HG02642 (cell line): ENCODE data around the gene WFDC12.

ENCODE experiments used
- ATAC-seq: cut with Tn5 transposase; IDR thresholded peaks from one replicate; pipeline ENCODE4 v1.9.1; 2021; ENCODE audit warnings: mild to moderate bottlenecking; ENCODE audit not compliant: unreplicated experiment, poor library complexity

Gene WFDC12

DNA sequence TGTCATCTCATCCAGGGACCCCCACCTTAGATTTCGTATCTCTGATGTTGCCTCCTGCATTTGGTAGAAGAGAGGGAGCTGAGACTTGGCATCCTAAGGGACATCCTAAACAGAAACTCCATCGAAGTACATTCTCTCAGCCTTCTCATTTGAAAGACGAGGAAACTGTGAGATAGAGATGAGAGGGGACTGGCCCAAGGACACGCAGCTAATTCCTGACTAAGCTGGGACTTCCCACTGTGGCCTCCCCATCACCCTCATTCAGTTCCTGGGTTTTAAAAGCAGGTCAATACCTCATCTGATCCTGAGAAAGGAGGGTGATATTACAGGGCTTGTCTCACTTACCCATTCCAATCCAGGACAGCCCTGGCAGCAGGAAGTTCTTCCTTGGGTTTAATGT is 8.4 kb downstream of the WFDC12 start:
- ATAC-seq = no peak

DNA sequence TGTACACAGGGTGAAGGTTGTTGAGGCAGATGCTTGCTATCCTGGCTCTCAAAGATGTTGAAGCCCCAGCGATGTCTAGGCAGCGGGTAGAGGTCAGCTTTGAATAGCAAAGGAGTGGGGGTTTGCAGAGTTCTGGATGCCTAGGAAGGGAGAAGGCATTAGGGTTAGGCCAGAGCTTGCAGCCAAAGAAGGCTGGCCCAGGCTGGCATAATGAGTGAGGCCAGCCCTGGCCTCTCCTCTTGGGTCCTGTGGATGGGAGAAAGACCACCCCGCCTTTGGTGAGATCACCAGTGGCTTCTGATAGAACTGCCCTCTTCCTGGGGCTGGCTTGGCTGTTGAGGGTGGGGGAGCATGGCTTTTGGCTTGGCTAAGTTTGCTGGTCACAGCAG is 8.9 kb downstream of the WFDC12 start:
- ATAC-seq = no peak

- ATAC-seq = no peak
These were observed 9.5 kb downstream of the WFDC12 start, which contains the start of gene WFDC5 for GRCh38 chr20:45114465-45115385. WFDC5 (minus strand) TSS chr20:45115174; CDS start chr20:45115083, 91 bp downstream.

- ATAC-seq = no peak
These were observed 10.4 kb downstream of the WFDC12 start for GRCh38 chr20:45113865-45114264.

DNA sequence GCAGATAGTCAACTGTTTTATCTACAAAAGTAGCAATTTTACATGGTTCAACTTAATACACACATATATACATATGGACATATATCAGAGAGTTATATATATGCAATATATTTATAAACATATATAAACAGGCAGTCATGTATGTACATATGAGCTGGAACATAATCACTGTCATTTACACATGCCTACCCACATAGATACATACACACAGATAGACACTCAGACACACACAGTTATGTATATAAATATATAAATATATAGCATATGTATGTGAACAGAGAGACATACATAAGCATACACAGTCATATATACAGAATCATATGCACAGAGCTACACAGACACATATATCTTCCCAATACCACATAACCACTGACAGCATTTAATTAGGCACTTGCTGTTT is 11.5 kb downstream of the WFDC12 start:
- ATAC-seq = no peak

- no peak for ATAC-seq
These were observed 12.3 kb downstream of the WFDC12 start for GRCh38 chr20:45111799-45112471.

GRCh38 chr20:45111285-45111684 is 13.0 kb downstream of the WFDC12 start:
- ATAC-seq = no peak

DNA sequence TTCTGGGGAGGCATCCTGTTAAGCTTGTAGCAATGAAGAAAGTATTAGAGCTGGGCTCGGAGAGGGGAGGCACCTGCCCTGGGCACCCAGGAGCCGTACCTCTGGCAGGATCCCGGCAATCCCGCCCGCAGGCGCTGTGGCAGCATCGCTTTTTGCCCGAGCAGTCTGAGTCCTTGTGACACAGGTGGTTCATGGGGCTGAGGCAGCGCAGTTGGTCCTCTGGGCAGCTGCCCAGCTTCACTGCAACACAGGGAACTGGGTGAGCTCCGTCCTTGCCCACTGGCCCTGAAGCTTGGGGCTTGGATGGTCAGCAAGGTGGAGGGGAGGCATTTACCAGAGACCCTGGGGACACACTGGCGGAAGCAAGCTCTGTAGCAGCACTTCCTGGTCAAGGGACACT is 14.0 kb downstream of the WFDC12 start:
- no peak for ATAC-seq

DNA sequence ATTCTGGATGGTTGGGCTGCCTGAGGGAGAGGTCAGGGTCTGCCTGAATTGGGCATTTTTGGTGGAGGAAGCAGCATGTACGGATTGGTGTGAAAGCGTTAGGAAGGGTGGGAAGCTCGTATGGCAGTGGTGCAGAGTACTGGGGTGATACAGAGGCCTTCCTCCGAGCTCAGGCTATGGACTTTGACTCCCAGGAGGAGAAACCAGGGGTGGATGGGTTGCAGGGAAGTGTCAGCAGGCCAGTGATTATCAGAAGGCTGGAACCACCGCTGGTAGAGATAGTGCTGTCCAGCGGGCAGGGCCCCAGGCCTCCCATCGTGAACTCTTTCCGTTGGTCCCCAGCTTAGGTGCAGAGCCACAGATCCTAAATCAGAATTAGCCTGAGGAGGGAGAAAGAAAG is 14.6 kb downstream of the WFDC12 start:
- ATAC-seq = no peak

DNA sequence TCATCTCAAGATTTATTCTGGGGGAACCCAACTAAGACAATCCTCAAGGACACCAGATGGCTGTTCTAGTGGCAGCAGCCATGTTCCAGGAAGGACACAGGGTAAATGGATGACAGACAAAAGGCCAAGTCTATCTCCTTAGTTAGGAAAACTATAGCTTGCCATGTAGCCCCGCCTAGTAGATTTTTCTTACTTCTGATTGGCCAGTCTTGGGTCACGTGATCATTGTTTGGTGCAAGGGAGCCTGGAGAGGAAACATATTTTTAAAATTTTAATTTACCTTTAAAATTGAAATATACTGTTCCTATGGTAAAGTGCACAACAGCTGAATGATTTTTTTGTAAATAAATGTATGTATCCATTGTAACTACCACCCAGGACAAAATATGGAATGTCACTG is 18.9 kb downstream of the WFDC12 start:
- ATAC-seq = no peak

GRCh38 chr20:45104786-45105185 is 19.5 kb downstream of the WFDC12 start:
- ATAC-seq = no peak

DNA sequence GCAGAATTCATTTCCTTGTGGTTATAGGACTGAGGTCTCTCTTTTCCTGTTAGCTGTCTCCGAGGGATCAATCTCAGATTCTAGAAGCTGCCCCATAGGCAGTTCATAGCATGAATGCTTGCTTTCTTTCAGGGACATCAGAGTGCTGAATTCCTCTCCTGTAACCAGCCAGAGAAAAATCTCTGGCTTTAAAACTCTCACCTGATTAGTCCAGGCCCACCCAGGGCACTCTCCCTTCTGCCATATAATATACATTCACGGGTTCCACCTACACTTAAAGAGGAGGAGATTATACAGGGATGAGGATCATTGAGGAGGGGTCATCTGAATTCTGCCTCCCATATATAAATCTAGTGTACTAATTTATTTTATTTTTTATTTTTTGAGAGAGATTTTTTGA is 21.2 kb downstream of the WFDC12 start:
- no peak for ATAC-seq

- ATAC-seq = no peak
These were observed 22.9 kb downstream of the WFDC12 start for GRCh38 chr20:45101333-45101850.

GRCh38 chr20:45100563-45101245 is 23.6 kb downstream of the WFDC12 start, which contains the start of gene KCNS1:
KCNS1 (minus strand) TSS chr20:45101127; CDS start chr20:45099236, 1,891 bp downstream.
- no peak for ATAC-seq

DNA sequence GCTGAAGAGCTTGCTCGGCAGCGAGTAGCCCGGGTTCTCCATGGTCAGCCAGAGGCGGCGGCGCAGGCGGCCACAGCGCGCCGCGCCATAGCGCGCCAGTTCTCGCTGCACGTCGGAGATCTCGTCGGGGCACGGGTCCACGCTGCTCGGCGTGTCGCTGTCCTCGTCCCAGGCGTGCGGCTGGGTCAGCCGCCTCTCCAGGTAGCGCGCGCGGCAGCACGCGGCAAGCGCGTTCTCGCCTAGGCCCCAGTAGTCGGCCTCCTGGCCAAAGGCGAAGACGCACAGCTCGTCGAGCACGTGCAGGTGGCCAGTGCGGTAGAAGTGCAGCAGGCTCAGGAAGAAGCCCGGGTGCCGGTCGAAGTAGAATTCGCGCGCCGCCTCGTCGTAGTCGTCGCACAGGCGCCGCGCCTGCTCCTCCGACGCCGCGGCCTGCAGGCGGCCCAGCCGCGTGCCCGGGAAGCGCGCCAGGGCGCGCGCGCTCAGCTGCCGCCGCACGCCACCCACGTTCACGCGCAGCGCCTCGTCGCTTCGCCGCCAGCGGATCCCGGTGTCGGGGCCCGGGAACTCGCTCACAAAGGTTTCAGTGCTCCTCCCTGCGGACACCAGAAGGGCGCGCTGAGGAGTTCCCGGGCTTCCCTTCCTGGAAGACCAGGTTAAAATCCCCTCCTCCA is 26.0 kb downstream of the WFDC12 start:
- no peak for ATAC-seq

GRCh38 chr20:45097485-45098102 is 26.7 kb downstream of the WFDC12 start:
- no peak for ATAC-seq

GRCh38 chr20:45096781-45097180 is 27.5 kb downstream of the WFDC12 start:
- ATAC-seq = no peak

DNA sequence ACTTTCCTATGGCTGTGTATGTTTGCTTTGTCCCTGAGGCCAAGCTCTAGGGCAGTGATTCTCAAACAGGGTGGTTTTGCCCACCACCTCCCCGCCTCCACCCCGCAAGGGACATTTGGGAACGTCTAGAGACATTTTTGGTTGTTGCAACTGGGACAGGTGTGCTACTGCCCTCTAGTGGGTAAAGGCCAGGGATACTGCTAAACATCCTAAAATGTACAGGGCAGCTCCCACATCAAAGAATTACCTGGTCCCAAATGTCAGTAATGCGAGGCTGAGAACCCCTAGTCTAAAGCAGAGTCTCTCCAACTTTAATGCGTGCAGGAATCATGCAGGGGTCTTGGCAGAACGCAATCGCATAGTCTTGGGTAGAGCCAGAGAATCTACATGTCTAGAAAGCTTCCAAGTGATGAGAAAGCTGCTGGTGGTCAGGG is 28.4 kb downstream of the WFDC12 start:
- ATAC-seq = no peak

GRCh38 chr20:45094864-45095574 is 29.2 kb downstream of the WFDC12 start:
- ATAC-seq = no peak
